HG03060 (cell line): ENCODE measurements around the gene PIK3CB.

Experiments used
- ATAC-seq: cut with Tn5 transposase; IDR thresholded peaks from one replicate; pipeline ENCODE4 v1.9.1; 2021; ENCODE audit warnings: low read depth, moderate number of reproducible peaks; ENCODE audit not compliant: unreplicated experiment

Gene PIK3CB

GRCh38 chr3:138834596-138835396 lies at the start of gene PIK3CB:
PIK3CB (minus strand) TSS chr3:138834928; CDS start chr3:138759343, 75,585 bp downstream.
- ATAC-seq, result no peak

- ATAC-seq, result no peak
Observed at GRCh38 chr3:138881233-138881632, 46.5 kb upstream of the PIK3CB start.

GRCh38 chr3:138879541-138880380 lies 45.0 kb upstream of the PIK3CB start:
- ATAC-seq, result no peak

- ATAC-seq, result no peak
Observed at GRCh38 chr3:138877226-138877625, 42.5 kb upstream of the PIK3CB start.

DNA sequence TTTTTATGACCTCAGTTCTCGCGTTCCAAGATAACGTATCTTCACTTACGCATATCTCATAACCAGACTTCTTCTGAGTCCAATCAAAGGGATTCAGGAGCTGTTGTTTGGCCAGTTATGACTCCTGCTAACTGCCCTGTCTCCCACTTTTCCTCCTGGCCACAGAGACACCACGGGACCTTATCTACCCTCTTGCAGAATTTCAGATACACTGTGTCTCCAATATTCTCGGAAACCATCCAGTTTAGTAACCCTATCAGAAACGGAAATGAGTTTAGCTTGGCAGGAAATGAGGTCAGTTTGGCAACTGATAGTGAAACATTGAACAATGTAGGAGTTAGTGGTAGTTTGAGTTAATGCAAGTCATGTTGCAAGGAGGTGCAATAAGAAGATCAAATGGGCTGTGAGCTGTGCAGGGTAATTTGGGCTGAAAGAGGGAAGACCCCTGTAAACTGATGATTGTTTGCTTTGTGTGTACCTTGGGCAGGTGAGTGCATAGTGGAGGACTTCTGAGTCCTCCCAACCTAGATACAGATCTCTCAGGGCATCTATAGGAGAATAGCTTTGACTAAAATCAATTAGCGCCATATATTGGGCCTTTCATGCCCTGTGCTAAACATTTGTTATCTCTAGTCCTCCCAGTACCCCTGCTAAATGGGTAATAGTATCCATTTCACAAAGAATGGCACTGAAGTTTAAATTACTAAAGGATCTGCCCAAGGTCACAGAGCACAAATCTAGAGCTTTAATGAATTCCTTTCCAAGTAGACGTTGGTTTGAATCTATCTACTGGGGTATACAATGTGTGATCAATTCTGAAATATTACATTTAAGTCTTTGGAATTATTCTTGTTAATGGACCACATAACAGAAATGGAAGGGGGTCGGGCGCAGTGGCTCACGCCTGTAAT lies 41.3 kb upstream of the PIK3CB start:
- ATAC-seq, result no peak

DNA sequence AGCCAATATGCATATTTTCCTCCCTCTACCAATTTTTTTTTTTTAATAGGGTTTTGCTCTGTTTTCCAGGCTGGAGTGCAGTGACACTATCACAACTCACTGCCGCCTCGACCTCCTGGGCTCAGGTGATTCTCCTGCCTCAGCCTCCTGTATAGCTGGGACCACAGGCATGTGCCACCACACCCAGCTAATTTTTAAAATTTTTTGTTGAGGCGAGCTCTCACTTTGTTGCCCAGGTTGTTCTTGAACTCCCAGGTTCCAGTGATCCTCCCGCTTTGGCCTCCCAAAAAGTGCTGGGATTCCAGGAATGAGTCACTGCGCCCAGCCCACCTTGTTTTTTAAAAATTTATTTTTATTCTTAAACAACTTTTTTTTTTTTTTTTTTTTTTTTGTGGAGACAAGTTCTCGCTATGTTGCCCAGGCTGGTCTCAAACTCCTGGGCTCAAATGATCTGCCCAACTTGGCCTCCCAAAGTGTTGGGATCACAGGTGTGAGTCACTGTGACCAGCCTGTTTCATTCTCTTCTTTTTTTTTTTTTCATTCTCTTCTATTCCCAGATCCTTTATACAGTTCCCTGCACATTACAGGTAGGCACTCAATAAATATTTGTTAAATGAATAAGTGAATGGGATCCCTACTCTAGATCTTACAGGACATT lies 40.5 kb upstream of the PIK3CB start:
- no peak for ATAC-seq

DNA sequence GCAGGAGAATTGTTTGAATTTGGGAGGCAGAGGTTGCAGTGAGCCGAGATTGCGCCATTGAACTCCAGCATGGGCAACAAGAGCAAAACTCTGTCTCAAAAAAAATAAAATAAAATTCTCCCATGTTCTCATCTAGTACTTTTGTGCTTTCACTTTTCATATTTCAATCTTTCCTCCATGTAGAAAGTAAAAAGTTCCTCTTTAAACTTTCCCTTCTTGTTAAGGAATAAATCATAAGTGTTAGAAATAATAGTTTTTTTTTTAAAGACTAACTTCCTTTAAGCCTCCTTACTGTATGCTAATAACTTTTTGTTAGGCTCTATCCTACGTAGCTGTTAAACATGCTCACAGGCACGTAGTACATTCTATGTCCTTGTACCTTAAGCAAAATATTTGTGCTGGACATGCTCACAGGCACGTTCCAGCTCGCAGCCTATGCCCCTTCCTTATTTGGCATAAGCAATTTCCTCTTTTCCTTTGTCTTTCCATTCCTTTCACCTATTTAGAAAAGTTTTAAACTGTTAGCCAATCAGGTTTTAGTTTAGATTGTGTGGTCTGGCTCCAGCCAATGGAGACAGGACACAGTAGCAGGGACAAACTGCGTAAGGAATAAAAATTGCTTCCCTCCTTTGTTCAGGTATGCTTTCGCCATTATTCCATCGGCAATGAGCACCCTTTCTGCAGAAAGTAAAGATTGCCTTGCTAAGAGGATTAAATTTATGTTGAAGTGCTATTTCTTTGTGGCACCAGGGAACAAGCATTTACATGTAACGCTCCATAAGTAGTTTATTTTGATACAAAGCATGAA lies 38.9 kb upstream of the PIK3CB start:
- no peak for ATAC-seq

- ATAC-seq, result no peak
Observed at GRCh38 chr3:138872632-138873031, 37.9 kb upstream of the PIK3CB start.

- no peak for ATAC-seq
Observed at GRCh38 chr3:138867996-138868395, 33.3 kb upstream of the PIK3CB start.

- no peak for ATAC-seq
Observed at GRCh38 chr3:138863776-138864113, 29.0 kb upstream of the PIK3CB start.

DNA sequence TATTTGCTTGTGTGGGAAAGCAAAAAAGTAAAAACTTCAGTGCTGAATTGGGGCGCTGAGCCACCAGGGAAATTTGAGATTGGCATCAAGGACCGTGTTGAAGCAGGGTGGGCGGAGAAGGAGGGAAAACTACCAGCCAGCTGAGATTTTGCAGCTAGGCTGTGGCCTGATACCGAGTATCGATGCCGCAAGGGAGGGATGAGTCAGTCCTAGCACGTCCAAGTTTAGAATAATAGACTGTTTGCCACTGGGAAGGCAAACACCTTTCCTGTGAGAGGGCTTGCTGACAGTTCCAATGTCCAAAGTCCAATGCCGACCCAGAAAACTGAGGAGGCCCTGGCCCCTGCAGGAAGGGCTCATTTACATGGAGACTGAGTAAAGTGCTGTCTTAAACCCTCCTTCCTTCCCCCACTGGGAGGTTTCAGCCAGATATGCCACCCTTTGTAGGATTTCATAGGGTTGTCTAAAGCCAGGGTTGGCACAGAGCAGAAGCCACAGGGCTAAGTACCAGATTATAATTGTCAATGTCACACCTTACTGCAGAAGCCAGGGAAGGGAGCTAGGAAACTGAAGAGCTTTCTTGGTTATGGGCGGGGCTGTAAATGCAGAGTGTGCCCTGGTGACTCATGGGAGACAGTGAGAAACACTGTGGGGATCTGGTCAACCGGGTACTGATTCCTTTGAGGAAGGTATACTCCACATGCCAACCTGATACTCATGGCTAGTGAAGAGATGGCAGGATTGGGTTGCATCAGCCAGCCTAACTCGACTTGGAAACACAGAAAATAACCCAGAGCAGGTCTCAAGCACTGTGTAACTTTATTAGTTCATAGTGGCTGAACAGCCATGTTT lies 28.4 kb upstream of the PIK3CB start:
- no peak for ATAC-seq

GRCh38 chr3:138862531-138862923 lies 27.8 kb upstream of the PIK3CB start:
- ATAC-seq, result no peak

- ATAC-seq, result no peak
Observed at GRCh38 chr3:138861798-138862197, 27.1 kb upstream of the PIK3CB start.

- no peak for ATAC-seq
Observed at GRCh38 chr3:138856799-138857198, 22.1 kb upstream of the PIK3CB start.

- no peak for ATAC-seq
Observed at GRCh38 chr3:138854940-138855339, 20.2 kb upstream of the PIK3CB start.

DNA sequence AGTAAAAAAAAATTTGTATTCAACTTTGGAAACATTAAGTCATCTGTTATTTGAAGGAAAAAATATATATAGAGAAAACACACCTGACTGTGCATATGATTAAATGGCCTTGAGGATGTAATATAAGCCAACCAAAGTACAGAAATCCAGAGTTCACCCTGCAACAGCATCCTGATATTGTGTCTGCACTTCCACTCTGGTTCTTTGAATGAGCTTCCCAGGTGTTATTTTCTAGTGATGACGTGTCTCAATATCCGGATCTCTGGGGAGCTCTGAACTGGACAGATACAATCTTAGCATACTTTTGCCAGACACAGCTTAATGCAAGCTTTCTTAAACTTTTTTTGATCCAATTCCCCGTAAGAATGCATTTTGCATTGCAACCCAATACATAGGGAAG lies 19.5 kb upstream of the PIK3CB start:
- ATAC-seq, result no peak

- no peak for ATAC-seq
Observed at GRCh38 chr3:138850151-138850550, 15.4 kb upstream of the PIK3CB start.

- no peak for ATAC-seq
Observed at GRCh38 chr3:138849222-138849940, 14.7 kb upstream of the PIK3CB start.
